CD8-positive, alpha-beta memory T cell (primary cell): ENCODE measurements around the gene TP53I13. TPM values are rescaled to one million over a fixed set of nuclear protein-coding genes. Genes with fewer than 3 reads are reported as not detected.

Source experiments
- CTCF ChIA-PET: fragments of 350-600 bp; sonication (Branson Sonifier 250); formaldehyde crosslinking; loops from one replicate; lab custom pipeline; 2021; ENCODE audit warnings: antibody characterized with exemption; lab: Charles Lee
- POLR2A ChIA-PET: fragments of 350-600 bp; sonication (Branson Sonifier 250); formaldehyde crosslinking; loops from one replicate; lab custom pipeline; 2021; ENCODE audit warnings: antibody characterized with exemption; lab: Charles Lee
- DNase-seq, 5 donors: peaks; one replicate each; pipeline versions ENCODE4 v3.0.0 to v3.0.0-alpha.2; 2020 to 2022; ENCODE audit warnings: mixed read lengths in 1 of 5
- H3K27ac ChIP-seq: one replicate; pipeline ENCODE4 v1.7.0; 2013; ENCODE audit warnings: low read depth, mild to moderate bottlenecking, low read length, moderate library complexity
- H3K27me3 ChIP-seq: 2 replicates; pipeline ENCODE4 v1.7.0; 2013; ENCODE audit warnings: low read length, mild to moderate bottlenecking; ENCODE audit not compliant: insufficient read depth, poor library complexity, severe bottlenecking
- H3K36me3 ChIP-seq: 2 replicates; pipeline ENCODE4 v1.7.0; 2013; ENCODE audit warnings: mild to moderate bottlenecking, low read length, moderate library complexity; ENCODE audit not compliant: insufficient read depth
- H3K4me1 ChIP-seq: 2 replicates; pipeline ENCODE4 v1.7.0; 2013; ENCODE audit warnings: mild to moderate bottlenecking, low read length, moderate library complexity; ENCODE audit not compliant: insufficient read depth
- H3K4me3 ChIP-seq: 2 replicates; pipeline ENCODE4 v1.7.0; 2013; ENCODE audit warnings: mild to moderate bottlenecking, low read length
- H3K9me3 ChIP-seq: 2 replicates; pipeline ENCODE4 v1.7.0; 2013; ENCODE audit warnings: mild to moderate bottlenecking, low read length
- H3K27ac Mint-ChIP-seq, 8 donors: one replicate each; pipeline ENCODE4 v1.8.0; 2020 to 2021; ENCODE audit warnings: mixed read lengths in 8 of 8, mild to moderate bottlenecking in 6 of 8, inconsistent platforms in 3 of 8, moderate library complexity in 3 of 8
- H3K27me3 Mint-ChIP-seq, 2 donors: one replicate each; pipeline ENCODE4 v1.8.0; 2020 to 2021; ENCODE audit warnings: mixed read lengths in 2 of 2, mild to moderate bottlenecking in 1 of 2, moderate library complexity in 1 of 2
- H3K36me3 Mint-ChIP-seq, 3 donors: one replicate each; pipeline ENCODE4 v1.8.0; 2020 to 2021; ENCODE audit warnings: mixed read lengths in 3 of 3, inconsistent platforms in 1 of 3, mild to moderate bottlenecking in 1 of 3
- H3K4me1 Mint-ChIP-seq, 3 donors: one replicate each; pipeline ENCODE4 v1.8.0; 2020 to 2021; ENCODE audit warnings: mixed read lengths in 3 of 3, inconsistent platforms in 1 of 3, mild to moderate bottlenecking in 1 of 3
- H3K4me3 Mint-ChIP-seq, 7 donors: one replicate each; pipeline ENCODE4 v1.8.0; 2020 to 2021; ENCODE audit warnings: mixed read lengths in 7 of 7, mild to moderate bottlenecking in 6 of 7, moderate library complexity in 4 of 7, inconsistent platforms in 2 of 7
- H3K9me3 Mint-ChIP-seq, 5 donors: one replicate each; pipeline ENCODE4 v1.8.0; 2020 to 2022; ENCODE audit warnings: mixed read lengths in 5 of 5, mild to moderate bottlenecking in 3 of 5, moderate library complexity in 2 of 5, inconsistent platforms in 1 of 5
- polyA plus RNA-seq: library from polyadenylated mRNA; unstranded; fragments of 300-500 nt; fragmentation: Illumina TruSeq; gene quantifications from one replicate; pipeline ENCODE4 v1.2.3, GENCODE V29; 2021
- total RNA-seq, 2 experiments: library from RNA; stranded (reverse); gene quantifications; one replicate each; pipeline ENCODE4 v1.2.3, GENCODE V29; 2021

The TP53I13 gene
- total and polyA plus RNA-seq, 3 experiments from 2014 or later, result 33.1 to 75.5 (median 71.3) TPM

GRCh38 chr17:29612404-29613280 lies 44.1 kb downstream of the TP53I13 start:
- no peaks in the 10 kb centered on the region for H3K27me3 ChIP-seq
- no peaks in the 10 kb centered on the region for H3K9me3 Mint-ChIP-seq
- H3K27ac Mint-ChIP-seq, result no peak overlapping the region
- DNase-seq, result no peak
- ChIA-PET POLR2A (interaction anchor here (0.9 to 1.2 kb wide), 2 partner anchors 25 to 47 kb away, joined by 4 to 7 read pairs; no protein-coding TSS in a partner anchor), CTCF (interaction anchor here (0.7 to 13.2 kb wide), 16 partner anchors 8 to 318 kb away, joined by 3 to 436 read pairs (median 4); partner anchors contain the start of genes ABHD15, ANKRD13B, GIT1 and SSH2)
- H3K36me3 Mint-ChIP-seq, result no peaks in the 10 kb centered on the region
- H3K4me3 Mint-ChIP-seq, result peak overlapping the region in 2 of 7 donors; percentile 37 to 41
- H3K4me1 Mint-ChIP-seq, result peaks cover 33 to 41% (median 34%) of the 10 kb centered on the region in 3 donors
- H3K4me3 ChIP-seq, result peak overlapping the region; percentile 53
- H3K27ac ChIP-seq, result no peak overlapping the region
- no peaks in the 10 kb centered on the region for H3K9me3 ChIP-seq
- H3K36me3 ChIP-seq, result no peaks in the 10 kb centered on the region
- H3K4me1 ChIP-seq, result peaks cover 37% of the 10 kb centered on the region
- no peaks in the 10 kb centered on the region for H3K27me3 Mint-ChIP-seq

GRCh38 chr17:29613352-29613837 lies 44.9 kb downstream of the TP53I13 start:
- Histone ChIP-seq H3K9me3 (no peaks in the 10 kb centered on the region), H3K4me1 (peaks cover 40% of the 10 kb centered on the region), H3K27me3 (no peaks in the 10 kb centered on the region), H3K36me3 (no peaks in the 10 kb centered on the region), H3K27ac (no peak overlapping the region), H3K4me3 (peak overlapping the region; percentile 53)
- ChIA-PET POLR2A (interaction anchor here (0.7 to 1.2 kb wide), 5 partner anchors 9 to 166 kb away, joined by 4 to 7 read pairs (median 6); partner anchors contain the start of genes ANKRD13B and CORO6), CTCF (interaction anchor here (0.7 to 13.2 kb wide), 16 partner anchors 8 to 317 kb away, joined by 3 to 436 read pairs (median 4); partner anchors contain the start of genes ABHD15, ANKRD13B, GIT1 and SSH2)
- peaks cover 33 to 46% (median 34%) of the 10 kb centered on the region in 3 donors for H3K4me1 Mint-ChIP-seq
- peak overlapping the region in 2 of 8 donors; percentile 39 to 46 for H3K27ac Mint-ChIP-seq
- no peaks in the 10 kb centered on the region for H3K27me3 Mint-ChIP-seq
- H3K4me3 Mint-ChIP-seq, result peak overlapping the region; percentile 44 to 91 (median 79)
- DNase-seq, result peak; percentile 84 to 93 (median 93)
- H3K36me3 Mint-ChIP-seq, result no peaks in the 10 kb centered on the region
- H3K9me3 Mint-ChIP-seq, result no peaks in the 10 kb centered on the region

- no peaks in the 10 kb centered on the region for H3K9me3 Mint-ChIP-seq
- peak overlapping the region; percentile 44 to 91 (median 79) for H3K4me3 Mint-ChIP-seq
- Histone ChIP-seq H3K9me3 (no peaks in the 10 kb centered on the region), H3K36me3 (no peaks in the 10 kb centered on the region), H3K27ac (no peak overlapping the region), H3K4me1 (peaks cover 40% of the 10 kb centered on the region), H3K4me3 (peak overlapping the region; percentile 53), H3K27me3 (no peaks in the 10 kb centered on the region)
- no peaks in the 10 kb centered on the region for H3K36me3 Mint-ChIP-seq
- DNase-seq, result no peak
- ChIA-PET CTCF (interaction anchor here (0.8 to 13.2 kb wide), 11 partner anchors 9 to 317 kb away, joined by 3 to 436 read pairs (median 10); partner anchors contain the start of genes ABHD15, ANKRD13B, GIT1 and SSH2), POLR2A (interaction anchor here (0.6 to 1.2 kb wide), 6 partner anchors 9 to 166 kb away, joined by 4 to 7 read pairs (median 6); partner anchors contain the start of genes ANKRD13B and CORO6)
- H3K27ac Mint-ChIP-seq, result peak overlapping the region in 3 of 8 donors; percentile 39 to 46 (median 42)
- peaks cover 33 to 47% (median 34%) of the 10 kb centered on the region in 3 donors for H3K4me1 Mint-ChIP-seq
- H3K27me3 Mint-ChIP-seq, result no peaks in the 10 kb centered on the region
Measured at GRCh38 chr17:29613856-29614255, 45.4 kb downstream of the TP53I13 start.

- Histone ChIP-seq H3K4me1 (peaks cover 40% of the 10 kb centered on the region), H3K9me3 (no peaks in the 10 kb centered on the region), H3K27me3 (no peaks in the 10 kb centered on the region), H3K4me3 (peak overlapping the region; percentile 72), H3K36me3 (no peaks in the 10 kb centered on the region), H3K27ac (no peak overlapping the region)
- H3K4me3 Mint-ChIP-seq, result peak overlapping the region; percentile 91 to 97 (median 93)
- ChIA-PET POLR2A (interaction anchor here (0.5 to 3.9 kb wide), 10 partner anchors 11 to 147 kb away, joined by 3 to 18 read pairs (median 6); partner anchors contain the start of genes ABHD15 and ANKRD13B), CTCF (interaction anchor here (0.9 to 13.2 kb wide), 10 partner anchors 9 to 316 kb away, joined by 3 to 436 read pairs (median 10); partner anchors contain the start of genes ABHD15, ANKRD13B, GIT1 and SSH2)
- H3K4me1 Mint-ChIP-seq, result peaks cover 33 to 47% (median 34%) of the 10 kb centered on the region in 3 donors
- no peaks in the 10 kb centered on the region for H3K9me3 Mint-ChIP-seq
- H3K36me3 Mint-ChIP-seq, result no peaks in the 10 kb centered on the region
- DNase-seq, result no peak
- no peaks in the 10 kb centered on the region for H3K27me3 Mint-ChIP-seq
- peak overlapping the region; percentile 88 to 97 (median 96) for H3K27ac Mint-ChIP-seq
Measured at GRCh38 chr17:29614349-29615047, 46.0 kb downstream of the TP53I13 start.

GRCh38 chr17:29615048-29615385 lies 46.5 kb downstream of the TP53I13 start:
- Mint-ChIP-seq H3K4me3 (peak overlapping the region; percentile 91 to 97 (median 93)), H3K27ac (peak overlapping the region; percentile 88 to 97 (median 96)), H3K4me1 (peaks cover 33 to 47% (median 34%) of the 10 kb centered on the region in 3 donors), H3K9me3 (no peaks in the 10 kb centered on the region), H3K27me3 (no peaks in the 10 kb centered on the region), H3K36me3 (no peaks in the 10 kb centered on the region)
- H3K27me3 ChIP-seq, result no peaks in the 10 kb centered on the region
- ChIA-PET CTCF (interaction anchor here (0.6 to 13.2 kb wide), 10 partner anchors 8 to 316 kb away, joined by 3 to 436 read pairs (median 4); partner anchors contain the start of genes ABHD15, ANKRD13B, GIT1 and TP53I13), POLR2A (interaction anchor here (0.5 to 3.9 kb wide), 9 partner anchors 11 to 147 kb away, joined by 3 to 18 read pairs (median 6); partner anchors contain the start of genes ABHD15 and ANKRD13B)
- peak overlapping the region; percentile 72 for H3K4me3 ChIP-seq
- peak; percentile 60 to 89 (median 77) for DNase-seq
- H3K4me1 ChIP-seq, result peaks cover 40% of the 10 kb centered on the region
- H3K9me3 ChIP-seq, result no peaks in the 10 kb centered on the region
- H3K36me3 ChIP-seq, result no peaks in the 10 kb centered on the region
- H3K27ac ChIP-seq, result peak overlapping the region; percentile 39

GRCh38 chr17:29615492-29616299 lies 47.2 kb downstream of the TP53I13 start:
- peak overlapping the region; percentile 39 for H3K27ac ChIP-seq
- POLR2A ChIA-PET, result interaction anchor here (0.6 to 3.9 kb wide), 12 partner anchors 19 to 315 kb away, joined by 3 to 19 read pairs (median 8); partner anchors contain the start of genes ABHD15, ANKRD13B and SSH2

More at GRCh38 chr17:29615492-29616299, 47.2 kb downstream of the TP53I13 start:
- no peaks in the 10 kb centered on the region for H3K9me3 Mint-ChIP-seq
- H3K27me3 ChIP-seq, result no peaks in the 10 kb centered on the region
- no peaks in the 10 kb centered on the region for H3K9me3 ChIP-seq
- peak overlapping the region; percentile 91 to 97 (median 93) for H3K4me3 Mint-ChIP-seq
- peak overlapping the region; percentile 72 for H3K4me3 ChIP-seq
- H3K36me3 ChIP-seq, result no peaks in the 10 kb centered on the region
- H3K27me3 Mint-ChIP-seq, result no peaks in the 10 kb centered on the region
- DNase-seq, result peak; percentile 82 to 89 (median 83)
- CTCF ChIA-PET, result interaction anchor here (0.6 to 13.2 kb wide), 15 partner anchors 9 to 315 kb away, joined by 3 to 436 read pairs (median 5); partner anchors contain the start of genes ABHD15, ANKRD13B, GIT1 and TP53I13
- H3K4me1 Mint-ChIP-seq, result peaks cover 33 to 47% (median 34%) of the 10 kb centered on the region in 3 donors
- H3K4me1 ChIP-seq, result peaks cover 40% of the 10 kb centered on the region
- no peaks in the 10 kb centered on the region for H3K36me3 Mint-ChIP-seq
- peak overlapping the region; percentile 88 to 97 (median 96) for H3K27ac Mint-ChIP-seq
